Peyer's patch (tissue), 4 donors: ENCODE results near the gene CHAC2.

Experiments
- POLR2A ChIP-seq, 2 donors: fragments of 450-650 bp; IDR thresholded peaks; one replicate each; pipeline ENCODE4 v1.5.1; 2017; ENCODE audit warnings: antibody characterized with exemption in 2 of 2, mild to moderate bottlenecking in 2 of 2, moderate library complexity in 2 of 2
- TF ChIP-seq, protein P1 (sequence below), 6 experiments: fragments of 450-650 bp in 4 of 6; fragments of 200-600 bp in 2 of 6; sonication (generic) in 1 of 6; IDR thresholded peaks; one replicate each; pipeline ENCODE4 v1.5.1; 2017 to 2019; ENCODE audit warnings: antibody characterized with exemption in 6 of 6, mild to moderate bottlenecking in 3 of 6, moderate library complexity in 1 of 6

DNA sequence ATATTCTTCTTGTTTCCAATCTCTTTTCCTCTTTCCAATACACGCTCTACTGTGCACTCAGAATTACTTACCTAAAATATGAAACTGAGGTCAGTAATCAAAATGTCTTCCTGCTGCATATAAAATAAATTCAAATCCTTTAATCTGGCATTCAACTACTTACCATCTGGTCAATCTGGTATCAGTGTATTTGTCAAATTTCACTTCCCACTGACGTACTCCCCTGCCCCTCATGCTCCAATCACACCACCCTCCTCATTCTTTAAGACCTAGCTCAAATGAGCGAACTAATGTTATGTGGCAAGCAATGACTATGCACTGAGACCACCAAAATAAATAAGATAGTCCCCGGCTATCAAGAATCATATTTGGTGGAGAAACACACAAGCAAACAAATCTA lies 12.5 kb downstream of the CHAC2 start:
- TF ChIP-seq, protein P1, sequence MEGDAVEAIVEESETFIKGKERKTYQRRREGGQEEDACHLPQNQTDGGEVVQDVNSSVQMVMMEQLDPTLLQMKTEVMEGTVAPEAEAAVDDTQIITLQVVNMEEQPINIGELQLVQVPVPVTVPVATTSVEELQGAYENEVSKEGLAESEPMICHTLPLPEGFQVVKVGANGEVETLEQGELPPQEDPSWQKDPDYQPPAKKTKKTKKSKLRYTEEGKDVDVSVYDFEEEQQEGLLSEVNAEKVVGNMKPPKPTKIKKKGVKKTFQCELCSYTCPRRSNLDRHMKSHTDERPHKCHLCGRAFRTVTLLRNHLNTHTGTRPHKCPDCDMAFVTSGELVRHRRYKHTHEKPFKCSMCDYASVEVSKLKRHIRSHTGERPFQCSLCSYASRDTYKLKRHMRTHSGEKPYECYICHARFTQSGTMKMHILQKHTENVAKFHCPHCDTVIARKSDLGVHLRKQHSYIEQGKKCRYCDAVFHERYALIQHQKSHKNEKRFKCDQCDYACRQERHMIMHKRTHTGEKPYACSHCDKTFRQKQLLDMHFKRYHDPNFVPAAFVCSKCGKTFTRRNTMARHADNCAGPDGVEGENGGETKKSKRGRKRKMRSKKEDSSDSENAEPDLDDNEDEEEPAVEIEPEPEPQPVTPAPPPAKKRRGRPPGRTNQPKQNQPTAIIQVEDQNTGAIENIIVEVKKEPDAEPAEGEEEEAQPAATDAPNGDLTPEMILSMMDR (IDR thresholded peaks at IDR 0.05), result no peak
- TF ChIP-seq POLR2A (IDR thresholded peaks at IDR 0.05), result no peak
